T-helper 22 cell (primary cell): Measurements from ENCODE around the gene FXYD3.

ENCODE experiments used
- DNase-seq: peaks from one replicate; pipeline ENCODE4 v3.0.0-alpha.2; 2020; ENCODE audit warnings: low read depth

The FXYD3 gene

GRCh38 chr19:35106898-35107541 lies 8.6 kb upstream of the FXYD3 start:
- DNase-seq, result no peak

GRCh38 chr19:35107545-35107944 lies 8.1 kb upstream of the FXYD3 start:
- DNase-seq, result no peak

- no peak for DNase-seq
These were observed 6.9 kb upstream of the FXYD3 start for GRCh38 chr19:35108730-35109129.

GRCh38 chr19:35109395-35110112 lies 6.1 kb upstream of the FXYD3 start:
- no peak for DNase-seq

- DNase-seq, result no peak
These were observed 4.6 kb upstream of the FXYD3 start for GRCh38 chr19:35110974-35111373.

- no peak for DNase-seq
These were observed 2.5 kb upstream of the FXYD3 start for GRCh38 chr19:35112995-35113688.

GRCh38 chr19:35114353-35115176 lies 1.1 kb upstream of the FXYD3 start:
- no peak for DNase-seq

- no peak for DNase-seq
These were observed 614 bp downstream of the FXYD3 start for GRCh38 chr19:35116072-35116801.

GRCh38 chr19:35117116-35117515 lies 1.5 kb downstream of the FXYD3 start:
- no peak for DNase-seq

- DNase-seq, result no peak
These were observed 2.2 kb downstream of the FXYD3 start for GRCh38 chr19:35117799-35118198.

- no peak for DNase-seq
These were observed 2.8 kb downstream of the FXYD3 start for GRCh38 chr19:35118268-35119020.

- DNase-seq, result no peak
These were observed 3.5 kb downstream of the FXYD3 start for GRCh38 chr19:35119091-35119490.

GRCh38 chr19:35119578-35120155 lies 4.0 kb downstream of the FXYD3 start:
- DNase-seq, result no peak

GRCh38 chr19:35120492-35120891 lies 4.9 kb downstream of the FXYD3 start:
- no peak for DNase-seq

- no peak for DNase-seq
These were observed 5.3 kb downstream of the FXYD3 start for GRCh38 chr19:35120898-35121297.

GRCh38 chr19:35122687-35123551 lies 7.3 kb downstream of the FXYD3 start:
- no peak for DNase-seq

GRCh38 chr19:35123573-35123972 lies 8.0 kb downstream of the FXYD3 start:
- DNase-seq, result no peak

- DNase-seq, result peak; percentile 70
These were observed 8.8 kb downstream of the FXYD3 start for GRCh38 chr19:35124098-35125060.
